Lung (tissue), 5 donors: Measurements from ENCODE around the gene OR7A10. TPM values are rescaled to one million over a fixed set of nuclear protein-coding genes. Genes with fewer than 3 reads are reported as not detected.

ENCODE experiments used
- polyA plus RNA-seq, 2 donors: library from polyadenylated mRNA; stranded (reverse); fragments of 200-250 nt; gene quantifications; one replicate each; pipeline ENCODE4 v1.2.1, GENCODE V29; 2013
- small RNA-seq: library from RNA; depleted of rRNA; stranded (forward); fragments of <200 nt; gene quantifications from one replicate; pipeline ENCODE3, GENCODE V24; 2014; ENCODE audit warnings: low replicate concordance
- total RNA-seq, 2 donors: library from RNA; depleted of rRNA in 1 of 2; stranded (reverse); fragments of >200 nt in 1 of 2; gene quantifications; one replicate each; pipeline ENCODE4 v1.2.1, GENCODE V29; 2014 to 2021
- donor health status: Bipolar disorder and iron deficiency.
- donor health status: healthy.
- donor health status: DM: yes; HTN: yes; CAD: no.

The OR7A10 gene
- total and polyA plus RNA-seq, 4 donors: not detected

Small RNA genes within 50 kb of the gene (small RNA-seq; reads per million reads assigned to genes)
- not detected for gene AC005255.1
- gene OR7A18P: not detected

Other genes starting within 250 kb of the OR7A10 start
- gene ADGRE3, start 174.1 kb downstream of the OR7A10 start, total RNA-seq: 1 to 10 TPM; 1.6 to 2.1 TPM
- 1 to 10 TPM; 1.5 to 1.9 TPM for gene ADGRE3, start 174.1 kb downstream of the OR7A10 start, polyA plus RNA-seq
- 10 to 100 TPM; 19.4 to 28.1 TPM for gene ZNF333, start 158.9 kb downstream of the OR7A10 start, total RNA-seq
- 10 to 100 TPM; 10.7 to 13.7 TPM for gene ZNF333, start 158.9 kb downstream of the OR7A10 start, polyA plus RNA-seq
- 10 to 100 TPM in 1 of 2 donors, 1 to 10 TPM in 1; 2.8 to 25.7 TPM for gene ADGRE2, start 70.4 kb downstream of the OR7A10 start, total RNA-seq
- 10 to 100 TPM in 1 of 2 donors, 1 to 10 TPM in 1; 4.1 to 40.2 TPM for gene ADGRE2, start 70.4 kb downstream of the OR7A10 start, polyA plus RNA-seq
- not detected for gene OR7A5, start 13.7 kb downstream of the OR7A10 start, total RNA-seq
- gene OR7A5, start 13.7 kb downstream of the OR7A10 start, polyA plus RNA-seq: not detected
- not detected for gene OR7C1, start 13.7 kb downstream of the OR7A10 start, total RNA-seq
- gene OR7C1, start 13.7 kb downstream of the OR7A10 start, polyA plus RNA-seq: under 1 TPM; under 0.01 to 0.01 TPM
- not detected for gene OR7A17, start 37.2 kb upstream of the OR7A10 start, total RNA-seq
- not detected for gene OR7A17, start 37.2 kb upstream of the OR7A10 start, polyA plus RNA-seq
- not detected for gene OR7C2, start 92.6 kb upstream of the OR7A10 start, total RNA-seq
- gene OR7C2, start 92.6 kb upstream of the OR7A10 start, polyA plus RNA-seq: not detected
- not detected for gene SLC1A6, start 130.9 kb upstream of the OR7A10 start, total RNA-seq
- gene SLC1A6, start 130.9 kb upstream of the OR7A10 start, polyA plus RNA-seq: not detected
- gene CASP14, start 200.6 kb upstream of the OR7A10 start, total RNA-seq: not detected
- not detected for gene CASP14, start 200.6 kb upstream of the OR7A10 start, polyA plus RNA-seq
- not detected for gene OR1I1, start 233.3 kb upstream of the OR7A10 start, total RNA-seq
- gene OR1I1, start 233.3 kb upstream of the OR7A10 start, polyA plus RNA-seq: not detected